ENCODE measurements around the gene GNPTAB. TPM values are rescaled to one million over a fixed set of nuclear protein-coding genes. Genes with fewer than 3 reads are reported as not detected.

Gene GNPTAB
- total and polyA plus RNA-seq, 7 donors, result 10.3 to 36.1 (median 15.3) TPM

DNA sequence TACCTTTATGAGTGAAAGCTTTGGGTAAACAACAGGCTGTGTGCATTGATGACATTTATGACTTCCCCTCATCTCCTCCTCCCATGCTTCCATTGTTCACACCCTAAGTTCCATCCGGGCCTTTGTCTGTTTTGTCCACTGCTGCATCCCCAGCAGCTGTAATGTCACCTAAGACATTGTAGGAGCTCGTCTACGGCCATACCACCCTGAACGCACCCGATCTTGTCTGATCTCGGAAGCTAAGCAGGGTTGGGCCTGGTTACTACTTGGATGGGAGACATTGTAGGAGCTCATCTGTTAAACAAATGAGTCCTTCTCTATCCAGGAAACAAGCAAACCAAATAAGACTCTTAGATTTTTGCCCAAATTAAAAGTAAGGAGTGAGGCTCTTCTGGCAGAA, 51.1 kb downstream of the GNPTAB start:
- no peak for ATAC-seq
- TF ChIP-seq, protein P1, sequence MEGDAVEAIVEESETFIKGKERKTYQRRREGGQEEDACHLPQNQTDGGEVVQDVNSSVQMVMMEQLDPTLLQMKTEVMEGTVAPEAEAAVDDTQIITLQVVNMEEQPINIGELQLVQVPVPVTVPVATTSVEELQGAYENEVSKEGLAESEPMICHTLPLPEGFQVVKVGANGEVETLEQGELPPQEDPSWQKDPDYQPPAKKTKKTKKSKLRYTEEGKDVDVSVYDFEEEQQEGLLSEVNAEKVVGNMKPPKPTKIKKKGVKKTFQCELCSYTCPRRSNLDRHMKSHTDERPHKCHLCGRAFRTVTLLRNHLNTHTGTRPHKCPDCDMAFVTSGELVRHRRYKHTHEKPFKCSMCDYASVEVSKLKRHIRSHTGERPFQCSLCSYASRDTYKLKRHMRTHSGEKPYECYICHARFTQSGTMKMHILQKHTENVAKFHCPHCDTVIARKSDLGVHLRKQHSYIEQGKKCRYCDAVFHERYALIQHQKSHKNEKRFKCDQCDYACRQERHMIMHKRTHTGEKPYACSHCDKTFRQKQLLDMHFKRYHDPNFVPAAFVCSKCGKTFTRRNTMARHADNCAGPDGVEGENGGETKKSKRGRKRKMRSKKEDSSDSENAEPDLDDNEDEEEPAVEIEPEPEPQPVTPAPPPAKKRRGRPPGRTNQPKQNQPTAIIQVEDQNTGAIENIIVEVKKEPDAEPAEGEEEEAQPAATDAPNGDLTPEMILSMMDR (IDR thresholded peaks at IDR 0.05), result no peak
- Histone ChIP-seq H3K9me3 (no peaks in the 10 kb centered on the region), H3K27me3 (ENCODE audit: insufficient read depth in 3 of 3, low read length in 2 of 3) (no peaks in the 10 kb centered on the region), H3K4me1 (peaks cover 28% of the 10 kb centered on the region), H3K4me3 (no peak overlapping the region), H3K27ac (no peak overlapping the region), H3K36me3 (ENCODE audit: insufficient read depth in 1 of 2, low read depth in 1 of 2) (peaks cover 0 to 6% of the 10 kb centered on the region in 2 donors)
- 92 to 95% (median 94%) methylated on average over 6 of the region's 6 CpGs for WGBS, 3 donors
- intact Hi-C loops (cut with DNase I), result loop anchor here in 1 of 2 donors (2.0 kb wide), 1 partner anchor 51 kb away; the partner anchor contains the start of gene GNPTAB
- DNase-seq, result no peak

DNA sequence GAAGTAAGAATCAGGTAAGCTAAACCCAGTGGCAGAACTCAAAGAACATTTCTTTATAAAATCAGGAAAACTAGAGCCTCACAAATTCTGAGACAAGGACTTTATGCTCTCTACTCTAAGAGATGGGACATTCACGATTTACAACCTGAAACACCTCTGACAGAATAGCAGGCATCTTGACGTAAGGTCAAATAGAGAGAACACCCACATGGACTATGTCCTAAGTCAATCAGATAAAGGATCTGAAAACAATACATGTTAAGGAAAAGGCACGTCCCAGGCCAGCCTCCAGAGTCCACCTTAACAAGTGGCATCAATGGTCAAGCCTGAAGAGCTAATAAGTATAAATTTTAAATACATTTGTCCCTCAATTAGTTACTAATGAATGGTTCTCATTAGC, 51.6 kb downstream of the GNPTAB start:
- Histone ChIP-seq H3K27ac (no peak overlapping the region), H3K4me3 (no peak overlapping the region), H3K36me3 (ENCODE audit: insufficient read depth in 1 of 2, low read depth in 1 of 2) (peaks cover 0 to 6% of the 10 kb centered on the region in 2 donors), H3K27me3 (ENCODE audit: insufficient read depth in 3 of 3, low read length in 2 of 3) (no peaks in the 10 kb centered on the region), H3K9me3 (no peaks in the 10 kb centered on the region), H3K4me1 (peaks cover 28% of the 10 kb centered on the region)
- WGBS, 3 donors, result 84 to 92% (median 91%) methylated on average over 3 of the region's 3 CpGs
- DNase-seq (no peak), ATAC-seq (no peak)
- intact Hi-C loops (cut with DNase I), result loop anchor here in 1 of 2 donors (2.0 kb wide), 1 partner anchor 52 kb away; the partner anchor contains the start of gene GNPTAB
- TF ChIP-seq, protein P1 (IDR thresholded peaks at IDR 0.05), result no peak

DNA sequence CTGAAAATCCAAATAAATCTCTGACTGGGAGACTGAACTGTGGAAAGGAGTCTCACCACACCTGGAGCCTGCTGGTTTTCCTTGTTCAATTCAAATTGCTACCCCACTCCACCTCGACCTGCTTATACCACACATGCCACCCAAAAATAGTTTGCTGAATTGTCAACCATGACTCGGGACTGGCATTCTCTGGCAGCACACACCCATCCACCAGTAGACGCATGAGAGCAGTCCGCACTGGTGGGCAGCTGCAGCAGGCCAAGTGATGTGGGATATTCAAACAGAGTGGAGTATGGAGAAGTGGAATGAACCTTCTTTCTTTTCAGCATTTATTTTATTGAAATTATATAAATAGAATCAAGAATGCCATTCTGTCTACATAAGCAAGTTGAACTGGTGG, 52.8 kb downstream of the GNPTAB start:
- Histone ChIP-seq H3K4me3 (no peak overlapping the region), H3K27ac (peak overlapping the region; percentile 74), H3K9me3 (no peaks in the 10 kb centered on the region), H3K4me1 (peaks cover 28% of the 10 kb centered on the region), H3K27me3 (ENCODE audit: insufficient read depth in 3 of 3, low read length in 2 of 3) (no peaks in the 10 kb centered on the region), H3K36me3 (ENCODE audit: insufficient read depth in 1 of 2, low read depth in 1 of 2) (peaks cover 0 to 6% of the 10 kb centered on the region in 2 donors)
- WGBS, 3 donors, result 26 to 48% (median 31%) methylated on average over 4 of the region's 4 CpGs
- peak in 1 of 2 donors; percentile 66 for DNase-seq
- ATAC-seq, result peak; percentile 69 to 90 (median 86)
- intact Hi-C loops (cut with DNase I), result loop anchor here in 1 of 2 donors (2.0 kb wide), 1 partner anchor 53 kb away; the partner anchor contains the start of gene GNPTAB
- TF ChIP-seq, protein P1 (IDR thresholded peaks at IDR 0.05), result no peak

DNA sequence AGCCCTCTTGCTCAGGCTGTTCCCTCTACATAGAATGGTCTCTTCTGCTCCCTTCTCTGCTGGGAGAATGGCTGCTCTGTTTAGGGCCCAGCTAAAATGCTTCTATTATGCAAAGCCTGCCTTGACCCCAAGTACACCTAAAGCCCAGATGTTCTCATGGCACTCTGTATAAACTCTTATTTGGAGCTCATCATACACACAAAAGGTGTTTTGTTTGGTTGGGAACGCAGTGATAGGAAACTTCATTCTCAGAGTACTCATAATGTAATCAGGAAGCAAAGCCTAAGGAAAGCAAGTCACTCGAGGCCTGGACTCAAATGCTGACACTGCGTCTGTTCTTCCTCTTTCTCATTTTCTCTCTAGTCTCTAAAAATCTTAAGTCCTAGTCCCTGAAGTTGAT, 53.3 kb downstream of the GNPTAB start:
- H3K4me3 ChIP-seq, result no peak overlapping the region
- TF ChIP-seq, protein P1 (IDR thresholded peaks at IDR 0.05), result no peak
- H3K9me3 ChIP-seq, result no peaks in the 10 kb centered on the region
- H3K27me3 ChIP-seq (ENCODE audit: insufficient read depth in 3 of 3, low read length in 2 of 3), result no peaks in the 10 kb centered on the region
- intact Hi-C loops (cut with DNase I), result no loop called here
- peaks cover 23% of the 10 kb centered on the region for H3K4me1 ChIP-seq
- WGBS, 3 donors, result 60 to 79% (median 70%) methylated on average over 3 of the region's 3 CpGs
- peaks cover 0 to 6% of the 10 kb centered on the region in 2 donors for H3K36me3 ChIP-seq (ENCODE audit: insufficient read depth in 1 of 2, low read depth in 1 of 2)
- DNase-seq (no peak), ATAC-seq (peak in 2 of 4 donors; percentile 11 to 18)
- H3K27ac ChIP-seq, result peak overlapping the region; percentile 74

DNA sequence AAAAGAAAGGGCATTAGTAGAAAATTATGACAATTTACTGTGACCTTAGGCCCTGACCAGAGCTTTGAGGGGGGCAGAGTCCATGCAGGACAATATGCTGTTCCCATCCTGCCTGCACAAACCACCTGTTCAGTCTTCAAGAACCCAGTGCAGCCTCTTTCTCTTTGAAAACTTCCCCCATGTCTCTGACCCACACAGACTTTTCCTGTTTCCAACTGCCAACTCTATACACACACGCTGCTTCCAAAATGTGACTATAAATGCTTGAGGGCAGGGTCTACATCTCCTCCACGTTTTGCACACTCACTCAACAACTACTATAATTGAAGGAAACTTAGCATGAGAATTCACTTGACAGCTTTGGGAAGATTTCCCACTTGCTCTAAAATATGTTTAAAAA, 54.9 kb downstream of the GNPTAB start:
- intact Hi-C loops (cut with DNase I), result no loop called here
- Histone ChIP-seq H3K9me3 (no peaks in the 10 kb centered on the region), H3K4me1 (peaks cover 21% of the 10 kb centered on the region), H3K27ac (no peak overlapping the region), H3K36me3 (ENCODE audit: insufficient read depth in 1 of 2, low read depth in 1 of 2) (peaks cover 0 to 13% of the 10 kb centered on the region in 2 donors), H3K4me3 (no peak overlapping the region), H3K27me3 (ENCODE audit: insufficient read depth in 3 of 3, low read length in 2 of 3) (no peaks in the 10 kb centered on the region)
- ATAC-seq, result no peak
- TF ChIP-seq, protein P1 (IDR thresholded peaks at IDR 0.05), result no peak
- WGBS, 3 donors, result 67 to 74% (median 69%) methylated on average over 2 of the region's 2 CpGs
- DNase-seq, result no peak
